Sigmoid colon (tissue), 3 donors: ENCODE data around the gene TENM4.

Experiments used
- CTCF ChIP-seq, 4 experiments: fragments of 450-650 bp in 3 of 4; fragments of 200-600 bp in 1 of 4; IDR thresholded peaks; one replicate each; pipeline ENCODE4 v1.5.1; 2016 to 2019; ENCODE audit warnings: antibody characterized with exemption in 4 of 4, mild to moderate bottlenecking in 3 of 4, moderate library complexity in 2 of 4
- POLR2A ChIP-seq, 2 donors: fragments of 450-650 bp; IDR thresholded peaks; one replicate each; pipeline ENCODE4 v1.6.1; 2016; ENCODE audit warnings: antibody characterized with exemption in 2 of 2, mild to moderate bottlenecking in 2 of 2, moderate library complexity in 2 of 2

DNA sequence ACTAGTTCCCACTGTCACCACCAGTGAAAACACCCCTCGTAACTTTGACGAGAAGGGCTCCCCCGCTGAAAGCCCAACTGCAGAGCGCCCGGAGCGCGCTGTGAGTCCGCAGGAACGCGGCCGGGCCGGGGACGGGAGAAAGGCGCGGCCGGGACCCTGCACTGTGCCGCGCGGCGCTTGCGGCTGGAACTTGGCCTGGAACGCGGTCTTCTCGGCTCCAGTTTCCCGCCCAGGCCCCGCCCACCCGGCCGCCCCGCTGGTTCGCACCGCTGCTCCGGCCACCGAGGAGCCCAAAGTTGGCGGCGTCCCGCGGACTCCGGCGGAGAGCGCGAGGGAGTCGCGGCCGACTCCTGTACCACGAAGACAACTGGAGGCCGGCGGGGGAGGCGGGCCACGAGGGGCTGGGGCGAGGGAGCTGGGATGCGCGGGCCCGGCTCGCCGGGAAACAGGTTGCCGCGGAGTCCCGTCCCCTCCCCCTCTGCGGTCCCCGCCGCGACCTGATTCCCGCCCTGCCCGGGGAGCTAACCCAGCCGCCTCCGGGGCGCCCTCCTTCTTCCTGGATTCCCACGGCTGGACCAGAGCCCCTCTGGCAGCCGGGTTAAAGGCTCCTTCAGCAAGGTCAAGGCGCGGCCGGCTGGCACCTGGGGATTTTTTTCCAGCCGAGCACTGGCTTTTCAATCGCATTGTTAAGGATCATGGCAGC, 3.4 kb downstream of the TENM4 start:
- TF ChIP-seq CTCF (IDR thresholded peaks at IDR 0.05) = no peak
- no peak for TF ChIP-seq POLR2A (IDR thresholded peaks at IDR 0.05)
